SK-N-SH (cell line): ENCODE results near the gene CADM2.

ENCODE experiments used
- FOXJ3 ChIP-seq: sonication (generic); formaldehyde crosslinking; IDR thresholded peaks from 2 replicates; pipeline ENCODE4 v1.5.1; 2020; ENCODE audit warnings: mild to moderate bottlenecking, missing genetic modification reagents
- POLR2AphosphoS5 ChIP-seq: IDR thresholded peaks from 2 replicates; pipeline ENCODE4 v1.6.1; 2012; ENCODE audit warnings: low read depth, low read length
- RAD21 ChIP-seq: IDR thresholded peaks from 2 replicates; pipeline ENCODE4 v1.6.1; 2012; ENCODE audit warnings: mild to moderate bottlenecking, low read length
- TF ChIP-seq, protein P1 (sequence below): IDR thresholded peaks from 2 replicates; pipeline ENCODE4 v1.4.0; 2012; ENCODE audit warnings: low read depth
- TF ChIP-seq, protein P2 (sequence below): fragments of 200-600 bp; sonication (generic); IDR thresholded peaks from 2 replicates; pipeline ENCODE4 v1.6.1; 2017; ENCODE audit warnings: antibody characterized with exemption, mild to moderate bottlenecking, moderate library complexity

GRCh38 chr3:85592256-85592655, 633.5 kb downstream of the CADM2 start:
- TF ChIP-seq, protein P1, sequence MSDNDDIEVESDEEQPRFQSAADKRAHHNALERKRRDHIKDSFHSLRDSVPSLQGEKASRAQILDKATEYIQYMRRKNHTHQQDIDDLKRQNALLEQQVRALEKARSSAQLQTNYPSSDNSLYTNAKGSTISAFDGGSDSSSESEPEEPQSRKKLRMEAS: no peak
- TF ChIP-seq, protein P2, sequence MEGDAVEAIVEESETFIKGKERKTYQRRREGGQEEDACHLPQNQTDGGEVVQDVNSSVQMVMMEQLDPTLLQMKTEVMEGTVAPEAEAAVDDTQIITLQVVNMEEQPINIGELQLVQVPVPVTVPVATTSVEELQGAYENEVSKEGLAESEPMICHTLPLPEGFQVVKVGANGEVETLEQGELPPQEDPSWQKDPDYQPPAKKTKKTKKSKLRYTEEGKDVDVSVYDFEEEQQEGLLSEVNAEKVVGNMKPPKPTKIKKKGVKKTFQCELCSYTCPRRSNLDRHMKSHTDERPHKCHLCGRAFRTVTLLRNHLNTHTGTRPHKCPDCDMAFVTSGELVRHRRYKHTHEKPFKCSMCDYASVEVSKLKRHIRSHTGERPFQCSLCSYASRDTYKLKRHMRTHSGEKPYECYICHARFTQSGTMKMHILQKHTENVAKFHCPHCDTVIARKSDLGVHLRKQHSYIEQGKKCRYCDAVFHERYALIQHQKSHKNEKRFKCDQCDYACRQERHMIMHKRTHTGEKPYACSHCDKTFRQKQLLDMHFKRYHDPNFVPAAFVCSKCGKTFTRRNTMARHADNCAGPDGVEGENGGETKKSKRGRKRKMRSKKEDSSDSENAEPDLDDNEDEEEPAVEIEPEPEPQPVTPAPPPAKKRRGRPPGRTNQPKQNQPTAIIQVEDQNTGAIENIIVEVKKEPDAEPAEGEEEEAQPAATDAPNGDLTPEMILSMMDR: no peak
- no peak for TF ChIP-seq FOXJ3 (CRISPR knock-in tag)
- TF ChIP-seq POLR2AphosphoS5: no peak
- no peak for TF ChIP-seq RAD21
